ENCODE results near the gene FDXR.
A peak's percentile ranks its signal among the peaks of the same experiment; 100 is the strongest.
"Not testable (repeated sequence)": the region's sequence is repeated elsewhere in the genome, so short reads cannot be mapped to it uniquely, and the experiment has no call there.

Gene FDXR

DNA sequence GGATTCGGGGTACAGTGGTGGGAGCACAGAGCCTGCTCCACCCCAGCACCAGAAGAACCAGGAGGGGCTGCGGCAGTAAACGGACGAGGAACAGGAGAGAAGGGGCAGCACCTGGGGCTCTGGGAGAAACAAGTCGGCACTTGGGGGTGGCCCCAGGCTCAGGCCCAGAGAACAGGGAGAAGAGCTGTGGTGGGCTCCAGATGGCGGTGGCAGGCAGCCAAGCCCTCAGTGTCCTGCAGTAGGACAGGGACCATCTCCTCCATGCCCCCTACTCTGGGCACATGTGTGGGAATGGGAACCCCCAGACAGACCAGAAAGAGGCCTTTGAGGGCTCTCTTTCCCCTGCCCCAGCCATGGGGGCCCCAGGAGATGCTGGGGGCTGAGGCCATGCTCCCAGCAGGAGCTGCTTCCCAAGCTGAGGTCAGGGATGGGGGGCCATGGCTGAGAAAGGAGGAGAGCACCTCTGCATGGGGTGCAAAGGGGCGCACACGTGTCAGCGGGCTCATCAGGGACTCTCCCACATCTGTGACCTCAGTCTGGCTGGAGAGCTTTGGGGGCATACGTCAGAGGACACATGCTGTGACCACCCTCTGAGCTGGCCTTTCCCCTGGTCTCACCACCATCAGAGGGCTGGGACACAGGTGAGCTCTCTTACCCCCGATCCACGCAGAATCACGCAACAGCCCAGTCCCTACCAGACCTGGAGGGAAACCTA, 43.5 kb upstream of the FDXR start:
- DNase-seq, result no peak
- H3K4me2 ChIP-seq (ENCODE audit: low read length), result no peak overlapping the region
- no peaks in the 10 kb centered on the region for H3K79me1 ChIP-seq (ENCODE audit: low read length)
- no peak overlapping the region for H4K5ac ChIP-seq (ENCODE audit: low read length)
- no peak overlapping the region for H3K9ac ChIP-seq (ENCODE audit: low read length)
- no peak overlapping the region for H2AK5ac ChIP-seq (ENCODE audit: low read length)
- H3K4ac ChIP-seq (ENCODE audit: low read depth, low read length), result no peak overlapping the region
- no peak overlapping the region for H3K27ac ChIP-seq (ENCODE audit: low read depth, low read length)
- H3K36me3 ChIP-seq (ENCODE audit: control insufficient read depth, insufficient read depth, low read length), result no peaks in the 10 kb centered on the region
- no peaks in the 10 kb centered on the region for H3K4me1 ChIP-seq (ENCODE audit: control insufficient read depth, low read depth, low read length)
- no CpG with 5 or more reads among the region's 13 CpGs for WGBS (ENCODE audit: extremely low coverage, insufficient coverage, low lambda C conversion rate)
- no peaks in the 10 kb centered on the region for H3K27me3 ChIP-seq (ENCODE audit: insufficient read depth, low read length, poor library complexity)
- no peaks in the 10 kb centered on the region for H3K79me2 ChIP-seq (ENCODE audit: control insufficient read depth, insufficient read depth, low read length)
- H3K23ac ChIP-seq (ENCODE audit: low read length), result no peak overlapping the region
- no peak overlapping the region for H2BK5ac ChIP-seq (ENCODE audit: low read length)
- H3K18ac ChIP-seq (ENCODE audit: low read length), result no peak overlapping the region
- H3K4me3 ChIP-seq (ENCODE audit: low read length), result no peak overlapping the region
- H3K56ac ChIP-seq (ENCODE audit: low read length), result no peak overlapping the region
- H4K8ac ChIP-seq (ENCODE audit: low read depth, low read length), result no peak overlapping the region
- no peak overlapping the region for H2BK15ac ChIP-seq (replicated peaks; ENCODE audit: low read depth)
- no peak overlapping the region for H2BK120ac ChIP-seq (ENCODE audit: low read depth, low read length)

DNA sequence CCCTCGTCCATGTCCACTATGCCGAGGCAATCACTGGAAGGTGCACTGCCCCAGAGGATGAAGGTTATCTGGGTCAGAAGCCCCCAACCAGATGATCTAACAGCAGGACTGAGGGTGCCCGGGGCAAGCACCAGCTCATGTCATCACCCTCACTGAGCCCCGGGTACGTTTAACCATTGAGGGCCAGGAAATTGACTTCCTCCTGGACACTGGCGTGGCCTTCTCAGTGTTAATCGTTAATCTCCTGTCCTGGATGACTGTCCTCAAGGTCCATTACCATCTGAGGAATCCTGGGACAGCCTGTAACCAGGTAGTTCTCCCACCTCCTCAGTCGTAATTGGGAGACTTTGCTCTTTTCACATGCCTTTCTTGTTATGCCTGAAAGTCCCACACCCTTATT, 38.6 kb upstream of the FDXR start:
- not testable (repeated sequence) for H3K36me3 ChIP-seq (ENCODE audit: control insufficient read depth, insufficient read depth, low read length); DNase-seq; H3K4me1 ChIP-seq (ENCODE audit: control insufficient read depth, low read depth, low read length); H3K56ac ChIP-seq (ENCODE audit: low read length); H3K79me1 ChIP-seq (ENCODE audit: low read length); H2AK5ac ChIP-seq (ENCODE audit: low read length); H4K8ac ChIP-seq (ENCODE audit: low read depth, low read length); H2BK15ac ChIP-seq (replicated peaks; ENCODE audit: low read depth); H3K79me2 ChIP-seq (ENCODE audit: control insufficient read depth, insufficient read depth, low read length); H4K5ac ChIP-seq (ENCODE audit: low read length); H3K27ac ChIP-seq (ENCODE audit: low read depth, low read length); H2BK5ac ChIP-seq (ENCODE audit: low read length); H3K27me3 ChIP-seq (ENCODE audit: insufficient read depth, low read length, poor library complexity); H3K4me3 ChIP-seq (ENCODE audit: low read length); H3K9ac ChIP-seq (ENCODE audit: low read length); H3K4me2 ChIP-seq (ENCODE audit: low read length); H3K18ac ChIP-seq (ENCODE audit: low read length); H2BK120ac ChIP-seq (ENCODE audit: low read depth, low read length); H3K4ac ChIP-seq (ENCODE audit: low read depth, low read length); H3K23ac ChIP-seq (ENCODE audit: low read length)
- no CpG with 5 or more reads among the region's 8 CpGs for WGBS (ENCODE audit: extremely low coverage, insufficient coverage, low lambda C conversion rate)

DNA sequence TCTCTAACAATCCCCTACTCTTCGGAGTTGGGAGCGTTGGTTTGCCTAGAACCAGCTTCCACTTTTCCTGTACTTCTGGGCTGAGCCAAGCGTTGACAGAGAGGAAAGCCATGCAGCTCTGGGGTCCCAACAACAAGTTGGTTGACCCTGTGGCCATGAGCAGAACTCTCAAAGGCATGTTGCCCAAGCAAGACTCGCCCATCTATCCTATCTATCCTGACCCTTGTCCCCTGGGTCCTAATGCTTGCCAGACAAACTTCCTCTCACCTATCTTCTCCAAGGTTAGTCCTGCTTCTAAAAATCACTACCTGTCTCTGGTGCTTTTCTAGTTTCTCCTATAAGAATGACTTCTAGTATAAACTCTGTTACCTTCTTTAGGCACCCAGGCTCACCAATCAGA, 36.3 kb upstream of the FDXR start:
- not testable (repeated sequence) for H3K27me3 ChIP-seq (ENCODE audit: insufficient read depth, low read length, poor library complexity); H3K4ac ChIP-seq (ENCODE audit: low read depth, low read length); H2BK15ac ChIP-seq (replicated peaks; ENCODE audit: low read depth); H3K27ac ChIP-seq (ENCODE audit: low read depth, low read length); H3K36me3 ChIP-seq (ENCODE audit: control insufficient read depth, insufficient read depth, low read length); H2BK5ac ChIP-seq (ENCODE audit: low read length); H2AK5ac ChIP-seq (ENCODE audit: low read length); H3K79me2 ChIP-seq (ENCODE audit: control insufficient read depth, insufficient read depth, low read length); H3K18ac ChIP-seq (ENCODE audit: low read length); H3K9ac ChIP-seq (ENCODE audit: low read length); H3K79me1 ChIP-seq (ENCODE audit: low read length); H3K23ac ChIP-seq (ENCODE audit: low read length); H3K4me2 ChIP-seq (ENCODE audit: low read length); H3K4me3 ChIP-seq (ENCODE audit: low read length); H3K4me1 ChIP-seq (ENCODE audit: control insufficient read depth, low read depth, low read length); H3K56ac ChIP-seq (ENCODE audit: low read length); H4K8ac ChIP-seq (ENCODE audit: low read depth, low read length); H2BK120ac ChIP-seq (ENCODE audit: low read depth, low read length); H4K5ac ChIP-seq (ENCODE audit: low read length)
- peak; percentile 39 for DNase-seq
- no CpG with 5 or more reads among the region's 4 CpGs for WGBS (ENCODE audit: extremely low coverage, insufficient coverage, low lambda C conversion rate)

DNA sequence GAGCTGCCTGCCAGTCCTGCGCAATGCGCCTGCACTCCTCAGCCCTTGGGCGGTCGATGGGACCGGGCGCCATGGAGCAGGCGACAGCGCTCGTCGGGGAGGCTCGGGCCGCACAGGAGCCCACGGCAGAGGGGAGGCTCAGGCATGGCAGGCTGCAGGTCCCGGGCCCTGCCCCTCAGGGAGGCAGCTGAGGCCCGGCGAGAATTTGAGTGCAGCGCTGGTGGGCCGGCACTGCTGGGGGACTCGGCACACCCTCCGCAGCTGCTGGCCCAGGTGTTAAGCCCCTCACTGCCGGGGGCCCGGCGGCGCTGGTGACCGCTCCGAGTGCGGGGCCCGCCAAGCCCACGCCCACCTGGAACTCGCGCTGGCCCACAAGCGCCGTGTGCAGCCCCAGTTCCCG, 34.2 kb upstream of the FDXR start:
- no peak overlapping the region for H3K9ac ChIP-seq (ENCODE audit: low read length)
- H3K23ac ChIP-seq (ENCODE audit: low read length), result no peak overlapping the region
- H3K56ac ChIP-seq (ENCODE audit: low read length), result no peak overlapping the region
- no peak overlapping the region for H3K4ac ChIP-seq (ENCODE audit: low read depth, low read length)
- no peak overlapping the region for H3K4me3 ChIP-seq (ENCODE audit: low read length)
- H3K18ac ChIP-seq (ENCODE audit: low read length), result no peak overlapping the region
- no peak overlapping the region for H4K8ac ChIP-seq (ENCODE audit: low read depth, low read length)
- DNase-seq, result no peak
- H3K4me2 ChIP-seq (ENCODE audit: low read length), result no peak overlapping the region
- H2BK5ac ChIP-seq (ENCODE audit: low read length), result no peak overlapping the region
- no peaks in the 10 kb centered on the region for H3K27me3 ChIP-seq (ENCODE audit: insufficient read depth, low read length, poor library complexity)
- H2BK120ac ChIP-seq (ENCODE audit: low read depth, low read length), result no peak overlapping the region
- H3K36me3 ChIP-seq (ENCODE audit: control insufficient read depth, insufficient read depth, low read length), result no peaks in the 10 kb centered on the region
- no peak overlapping the region for H2BK15ac ChIP-seq (replicated peaks; ENCODE audit: low read depth)
- H3K4me1 ChIP-seq (ENCODE audit: control insufficient read depth, low read depth, low read length), result no peaks in the 10 kb centered on the region
- H3K27ac ChIP-seq (ENCODE audit: low read depth, low read length), result no peak overlapping the region
- H4K5ac ChIP-seq (ENCODE audit: low read length), result no peak overlapping the region
- WGBS (ENCODE audit: extremely low coverage, insufficient coverage, low lambda C conversion rate), result no CpG with 5 or more reads among the region's 34 CpGs
- no peaks in the 10 kb centered on the region for H3K79me2 ChIP-seq (ENCODE audit: control insufficient read depth, insufficient read depth, low read length)
- H2AK5ac ChIP-seq (ENCODE audit: low read length), result no peak overlapping the region
- H3K79me1 ChIP-seq (ENCODE audit: low read length), result no peaks in the 10 kb centered on the region

DNA sequence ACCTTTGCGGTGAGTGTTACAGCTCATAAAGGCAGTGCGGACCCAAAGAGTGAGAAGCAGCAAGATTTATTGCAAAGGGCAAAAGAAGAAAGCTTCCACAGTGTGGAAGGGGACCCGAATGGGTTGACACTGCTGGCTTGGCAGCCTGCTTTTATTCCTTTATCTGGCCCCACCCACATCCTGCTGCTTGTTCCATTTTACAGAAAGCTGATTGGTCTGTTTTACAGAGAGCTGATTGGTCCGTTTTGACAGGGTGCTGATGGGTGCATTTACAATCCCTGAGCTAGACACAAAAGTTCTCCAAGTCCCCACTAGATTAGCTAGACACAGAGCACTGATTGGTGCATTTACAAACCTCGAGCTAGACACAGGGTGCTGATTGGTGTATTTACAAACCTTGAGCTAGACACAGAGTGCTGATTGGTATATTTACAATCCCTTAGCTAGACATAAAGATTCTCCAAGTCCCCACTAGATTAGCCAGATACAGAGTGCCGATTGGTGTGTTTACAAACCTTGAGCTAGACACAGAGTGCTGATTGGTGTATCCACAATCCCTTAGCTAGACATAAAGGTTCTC, 33.5 kb upstream of the FDXR start:
- H3K27ac ChIP-seq (ENCODE audit: low read depth, low read length); H3K79me2 ChIP-seq (ENCODE audit: control insufficient read depth, insufficient read depth, low read length): not testable (repeated sequence)
- WGBS (ENCODE audit: extremely low coverage, insufficient coverage, low lambda C conversion rate), result no CpG with 5 or more reads among the region's 6 CpGs

More for the DNA sequence above, 33.5 kb upstream of the FDXR start:
- H2BK120ac ChIP-seq (ENCODE audit: low read depth, low read length); H3K79me1 ChIP-seq (ENCODE audit: low read length); H3K9ac ChIP-seq (ENCODE audit: low read length); H3K4ac ChIP-seq (ENCODE audit: low read depth, low read length); H4K8ac ChIP-seq (ENCODE audit: low read depth, low read length); H3K36me3 ChIP-seq (ENCODE audit: control insufficient read depth, insufficient read depth, low read length); H2BK15ac ChIP-seq (replicated peaks; ENCODE audit: low read depth); H3K4me3 ChIP-seq (ENCODE audit: low read length); H3K18ac ChIP-seq (ENCODE audit: low read length); H3K4me1 ChIP-seq (ENCODE audit: control insufficient read depth, low read depth, low read length); H3K23ac ChIP-seq (ENCODE audit: low read length); H3K27me3 ChIP-seq (ENCODE audit: insufficient read depth, low read length, poor library complexity); H2BK5ac ChIP-seq (ENCODE audit: low read length); DNase-seq; H3K56ac ChIP-seq (ENCODE audit: low read length); H3K4me2 ChIP-seq (ENCODE audit: low read length); H2AK5ac ChIP-seq (ENCODE audit: low read length); H4K5ac ChIP-seq (ENCODE audit: low read length): not testable (repeated sequence)

All from mesendoderm (in vitro differentiated cells).